Neural cell (in vitro differentiated cells): ENCODE measurements around the gene DOCK7. TPM values are rescaled to one million over a fixed set of nuclear protein-coding genes. Genes with fewer than 3 reads are reported as not detected.

Experiments used
- H2AFZ ChIP-seq: fragments of 200-600, 300-800 bp; sonication (generic), shearing (Covaris generic); 2 replicates; pipeline ENCODE4 v1.6.0; 2014; ENCODE audit warnings: low read depth, mild to moderate bottlenecking, antibody characterized with exemption, low read length, moderate library complexity
- H3F3A ChIP-seq: fragments of 200-600 bp; shearing (Covaris generic); 2 replicates; pipeline ENCODE4 v1.6.1; 2016; ENCODE audit warnings: mild to moderate bottlenecking, moderate library complexity, mixed read lengths, antibody characterized with exemption, low read length; ENCODE audit not compliant: insufficient read depth, poor library complexity, severe bottlenecking
- H3K27ac ChIP-seq: fragments of 200-600, 300-800 bp; sonication (generic), shearing (Covaris generic); 2 replicates; pipeline ENCODE4 v1.5.1; 2014; ENCODE audit warnings: mild to moderate bottlenecking, low read length, moderate library complexity
- H3K27me3 ChIP-seq: fragments of 300-800, 200-600 bp; sonication (generic), shearing (Covaris generic); 2 replicates; pipeline ENCODE4 v1.6.0; 2014; ENCODE audit warnings: mild to moderate bottlenecking, low read depth, low read length, moderate library complexity; ENCODE audit not compliant: insufficient read depth
- H3K36me3 ChIP-seq: fragments of 300-800, 200-600 bp; sonication (generic), shearing (Covaris generic); 2 replicates; pipeline ENCODE4 v1.5.1; 2014; ENCODE audit warnings: mild to moderate bottlenecking, antibody characterized with exemption, low read length, moderate library complexity; ENCODE audit not compliant: insufficient read depth
- H3K4me2 ChIP-seq: fragments of 300-800, 200-600 bp; sonication (generic), shearing (Covaris generic); 2 replicates; pipeline ENCODE4 v1.6.0; 2014; ENCODE audit warnings: mild to moderate bottlenecking, low read length
- H3K4me3 ChIP-seq: fragments of 300-800, 200-600 bp; sonication (generic), shearing (Covaris generic); 2 replicates; pipeline ENCODE4 v1.5.1; 2014; ENCODE audit warnings: mild to moderate bottlenecking, low read length, moderate library complexity
- H3K79me2 ChIP-seq: fragments of 200-600 bp; shearing (Covaris generic); replicated peaks from 2 replicates; pipeline ENCODE4 v1.6.0; 2014; ENCODE audit warnings: mild to moderate bottlenecking, low read length, moderate library complexity; ENCODE audit not compliant: insufficient read depth
- H3K9ac ChIP-seq: fragments of 300-800, 200-600 bp; sonication (generic), shearing (Covaris generic); 2 replicates; pipeline ENCODE4 v1.6.1; 2016; ENCODE audit warnings: mild to moderate bottlenecking, low read length, mixed read lengths
- H3K9me2 ChIP-seq: fragments of 200-600 bp; shearing (Covaris generic); 2 replicates; pipeline ENCODE4 v1.6.1; 2016; ENCODE audit warnings: mild to moderate bottlenecking, low read length, mixed read lengths; ENCODE audit not compliant: insufficient read depth
- H3K9me3 ChIP-seq: fragments of 200-600, 300-800 bp; sonication (generic), shearing (Covaris generic); 2 replicates; pipeline ENCODE4 v1.6.1; 2016; ENCODE audit warnings: mild to moderate bottlenecking, mixed run types, low read length, moderate library complexity, mixed read lengths
- H4K20me1 ChIP-seq: fragments of 200-600 bp; shearing (Covaris generic); 2 replicates; pipeline ENCODE4 v1.6.1; 2016; ENCODE audit warnings: mild to moderate bottlenecking, mixed run types; ENCODE audit not compliant: insufficient read depth
- EP300 ChIP-seq: fragments of 450-650 bp; conservative IDR thresholded peaks from 2 replicates; pipeline ENCODE4 v1.6.1; 2014; ENCODE audit warnings: antibody characterized with exemption, mild to moderate bottlenecking, moderate library complexity; ENCODE audit not compliant: poor library complexity, severe bottlenecking
- EZH2 ChIP-seq: fragments of 200-600, 300-800 bp; shearing (Covaris generic), sonication (generic); IDR thresholded peaks from 2 replicates; pipeline ENCODE4 v1.6.1; 2014; ENCODE audit warnings: antibody characterized with exemption, low read length, borderline replicate concordance, mild to moderate bottlenecking; ENCODE audit not compliant: insufficient read depth, poor library complexity, severe bottlenecking
- MXI1 ChIP-seq: fragments of 450-650 bp; conservative IDR thresholded peaks from 2 replicates; pipeline ENCODE4 v1.6.1; 2014; ENCODE audit warnings: antibody characterized with exemption, mild to moderate bottlenecking; ENCODE audit not compliant: poor library complexity, severe bottlenecking
- POLR2AphosphoS5 ChIP-seq: IDR thresholded peaks from 2 replicates; pipeline ENCODE4 v1.6.1; 2012
- RAD21 ChIP-seq: fragments of 450-650 bp; conservative IDR thresholded peaks from 2 replicates; pipeline ENCODE4 v1.6.1; 2014; ENCODE audit warnings: antibody characterized with exemption, mild to moderate bottlenecking, moderate library complexity
- SMC3 ChIP-seq: fragments of 450-650 bp; conservative IDR thresholded peaks from 2 replicates; pipeline ENCODE4 v1.6.1; 2014; ENCODE audit warnings: antibody characterized with exemption, mild to moderate bottlenecking, moderate library complexity; ENCODE audit not compliant: poor library complexity
- TAF1 ChIP-seq: IDR thresholded peaks from 2 replicates; pipeline ENCODE4 v1.6.1; 2012; ENCODE audit warnings: low read depth
- polyA plus RNA-seq: library from polyadenylated mRNA; depleted of rRNA; stranded (reverse); fragments of >200 nt; gene quantifications from 2 replicates; pipeline ENCODE4 v1.2.3, GENCODE V29; 2014
- TF ChIP-seq, protein P1 (sequence below): IDR thresholded peaks from 2 replicates; pipeline ENCODE4 v1.6.1; 2012; ENCODE audit warnings: borderline replicate concordance
- TF ChIP-seq, protein P2 (sequence below): fragments of 450-650 bp; IDR thresholded peaks from 2 replicates; pipeline ENCODE4 v1.5.1; 2014; ENCODE audit warnings: antibody characterized with exemption, mild to moderate bottlenecking, moderate library complexity; ENCODE audit not compliant: poor library complexity, severe bottlenecking

Gene DOCK7
- polyA plus RNA-seq, 1 donor from 2014 or later: 129 TPM

DNA sequence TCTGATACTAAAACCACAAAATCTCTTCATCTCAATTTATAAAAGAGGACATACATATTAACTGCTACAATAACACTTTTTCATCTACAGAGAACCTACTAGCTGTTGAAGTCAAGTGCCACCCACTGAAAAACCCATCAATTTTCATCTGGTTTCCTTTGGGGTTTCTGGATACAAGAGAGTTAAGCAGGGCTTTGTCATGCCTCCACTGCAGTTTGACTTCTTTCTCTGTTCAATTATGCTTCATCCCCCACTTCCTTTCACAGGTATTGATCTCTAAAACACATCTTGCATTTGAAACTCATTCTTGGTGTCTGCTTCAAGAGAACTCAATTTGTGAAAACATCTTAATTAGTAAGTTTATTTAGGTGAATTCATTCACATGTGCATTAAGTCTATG lies 151.3 kb downstream of the DOCK7 start:
- TF ChIP-seq SMC3 (no peak), MXI1 (no peak), EP300 (no peak), TAF1 (no peak), EZH2 (no peak), RAD21 (no peak), POLR2AphosphoS5 (no peak)
- TF ChIP-seq, protein P1, sequence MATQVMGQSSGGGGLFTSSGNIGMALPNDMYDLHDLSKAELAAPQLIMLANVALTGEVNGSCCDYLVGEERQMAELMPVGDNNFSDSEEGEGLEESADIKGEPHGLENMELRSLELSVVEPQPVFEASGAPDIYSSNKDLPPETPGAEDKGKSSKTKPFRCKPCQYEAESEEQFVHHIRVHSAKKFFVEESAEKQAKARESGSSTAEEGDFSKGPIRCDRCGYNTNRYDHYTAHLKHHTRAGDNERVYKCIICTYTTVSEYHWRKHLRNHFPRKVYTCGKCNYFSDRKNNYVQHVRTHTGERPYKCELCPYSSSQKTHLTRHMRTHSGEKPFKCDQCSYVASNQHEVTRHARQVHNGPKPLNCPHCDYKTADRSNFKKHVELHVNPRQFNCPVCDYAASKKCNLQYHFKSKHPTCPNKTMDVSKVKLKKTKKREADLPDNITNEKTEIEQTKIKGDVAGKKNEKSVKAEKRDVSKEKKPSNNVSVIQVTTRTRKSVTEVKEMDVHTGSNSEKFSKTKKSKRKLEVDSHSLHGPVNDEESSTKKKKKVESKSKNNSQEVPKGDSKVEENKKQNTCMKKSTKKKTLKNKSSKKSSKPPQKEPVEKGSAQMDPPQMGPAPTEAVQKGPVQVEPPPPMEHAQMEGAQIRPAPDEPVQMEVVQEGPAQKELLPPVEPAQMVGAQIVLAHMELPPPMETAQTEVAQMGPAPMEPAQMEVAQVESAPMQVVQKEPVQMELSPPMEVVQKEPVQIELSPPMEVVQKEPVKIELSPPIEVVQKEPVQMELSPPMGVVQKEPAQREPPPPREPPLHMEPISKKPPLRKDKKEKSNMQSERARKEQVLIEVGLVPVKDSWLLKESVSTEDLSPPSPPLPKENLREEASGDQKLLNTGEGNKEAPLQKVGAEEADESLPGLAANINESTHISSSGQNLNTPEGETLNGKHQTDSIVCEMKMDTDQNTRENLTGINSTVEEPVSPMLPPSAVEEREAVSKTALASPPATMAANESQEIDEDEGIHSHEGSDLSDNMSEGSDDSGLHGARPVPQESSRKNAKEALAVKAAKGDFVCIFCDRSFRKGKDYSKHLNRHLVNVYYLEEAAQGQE: no peak
- TF ChIP-seq, protein P2, sequence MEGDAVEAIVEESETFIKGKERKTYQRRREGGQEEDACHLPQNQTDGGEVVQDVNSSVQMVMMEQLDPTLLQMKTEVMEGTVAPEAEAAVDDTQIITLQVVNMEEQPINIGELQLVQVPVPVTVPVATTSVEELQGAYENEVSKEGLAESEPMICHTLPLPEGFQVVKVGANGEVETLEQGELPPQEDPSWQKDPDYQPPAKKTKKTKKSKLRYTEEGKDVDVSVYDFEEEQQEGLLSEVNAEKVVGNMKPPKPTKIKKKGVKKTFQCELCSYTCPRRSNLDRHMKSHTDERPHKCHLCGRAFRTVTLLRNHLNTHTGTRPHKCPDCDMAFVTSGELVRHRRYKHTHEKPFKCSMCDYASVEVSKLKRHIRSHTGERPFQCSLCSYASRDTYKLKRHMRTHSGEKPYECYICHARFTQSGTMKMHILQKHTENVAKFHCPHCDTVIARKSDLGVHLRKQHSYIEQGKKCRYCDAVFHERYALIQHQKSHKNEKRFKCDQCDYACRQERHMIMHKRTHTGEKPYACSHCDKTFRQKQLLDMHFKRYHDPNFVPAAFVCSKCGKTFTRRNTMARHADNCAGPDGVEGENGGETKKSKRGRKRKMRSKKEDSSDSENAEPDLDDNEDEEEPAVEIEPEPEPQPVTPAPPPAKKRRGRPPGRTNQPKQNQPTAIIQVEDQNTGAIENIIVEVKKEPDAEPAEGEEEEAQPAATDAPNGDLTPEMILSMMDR: no peak
- no peaks in the 10 kb centered on the region for H3K36me3 ChIP-seq
- H3K4me3 ChIP-seq: no peak overlapping the region
- no peak overlapping the region for H3K9ac ChIP-seq
- H3F3A ChIP-seq: no peaks in the 10 kb centered on the region
- H3K9me2 ChIP-seq: no peaks in the 10 kb centered on the region
- no peaks in the 10 kb centered on the region for H3K79me2 ChIP-seq
- no peak overlapping the region for H3K4me2 ChIP-seq
- no peaks in the 10 kb centered on the region for H4K20me1 ChIP-seq
- H3K27me3 ChIP-seq: no peaks in the 10 kb centered on the region
- H2AFZ ChIP-seq: no peak overlapping the region
- H3K27ac ChIP-seq: no peak overlapping the region
- no peaks in the 10 kb centered on the region for H3K9me3 ChIP-seq

DNA sequence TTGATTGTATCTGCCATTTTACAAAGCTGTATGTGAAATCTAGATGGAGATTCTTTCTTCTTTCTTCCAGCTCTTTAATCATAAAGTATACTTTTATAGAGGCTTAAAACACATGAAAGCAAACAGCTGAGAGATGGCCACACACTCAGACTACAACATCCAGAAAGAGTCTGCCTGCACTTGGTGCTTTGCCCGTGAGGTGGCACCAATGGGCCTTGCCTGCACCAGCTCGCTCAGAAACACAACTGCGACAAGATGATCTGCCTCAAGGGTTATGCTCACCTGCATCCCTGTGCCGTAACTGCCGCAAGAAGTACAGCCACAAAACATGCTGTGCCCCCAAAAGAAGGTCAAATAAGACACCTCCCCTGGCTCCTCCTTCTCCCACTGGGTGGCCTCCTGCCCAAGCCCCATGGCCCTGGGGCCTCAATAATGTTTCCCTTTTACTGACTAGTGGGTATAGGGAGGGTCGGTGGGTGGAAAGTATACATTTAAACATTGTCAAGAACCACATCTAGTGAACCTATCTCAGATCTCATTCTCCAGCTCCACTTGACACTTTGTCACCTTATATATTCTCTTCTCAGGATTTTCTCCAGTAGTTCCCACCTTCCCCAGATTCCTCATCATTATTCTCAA lies 157.6 kb downstream of the DOCK7 start:
- H3K9me3 ChIP-seq: no peaks in the 10 kb centered on the region
- no peak overlapping the region for H3K27ac ChIP-seq
- H3F3A ChIP-seq: no peaks in the 10 kb centered on the region
- no peak overlapping the region for H2AFZ ChIP-seq
- no peaks in the 10 kb centered on the region for H3K27me3 ChIP-seq
- H3K9me2 ChIP-seq: no peaks in the 10 kb centered on the region
- H3K79me2 ChIP-seq: no peaks in the 10 kb centered on the region
- H4K20me1 ChIP-seq: no peaks in the 10 kb centered on the region
- TF ChIP-seq POLR2AphosphoS5: no peak
- peak; percentile 68 for TF ChIP-seq RAD21
- no peak for TF ChIP-seq EP300
- TF ChIP-seq EZH2: no peak
- TF ChIP-seq SMC3: peak; percentile 72
- TF ChIP-seq, protein P2: peak; percentile 65
- H3K4me2 ChIP-seq: no peak overlapping the region
- H3K36me3 ChIP-seq: peaks cover 5% of the 10 kb centered on the region
- H3K9ac ChIP-seq: no peak overlapping the region
- H3K4me3 ChIP-seq: no peak overlapping the region
